Panc1 (cell line): ENCODE data around the gene ONECUT3.

Experiments used
- POLR2AphosphoS5 ChIP-seq: IDR thresholded peaks from 2 replicates; pipeline ENCODE4 v1.6.1; 2012; ENCODE audit warnings: mild to moderate bottlenecking, low read depth, low read length, moderate library complexity
- TF ChIP-seq, protein P1 (sequence below): fragments of 450-650 bp; IDR thresholded peaks from 2 replicates; pipeline ENCODE4 v1.5.1; 2017; ENCODE audit warnings: mild to moderate bottlenecking
- TF ChIP-seq, protein P2 (sequence below), 2 experiments: IDR thresholded peaks; 2 replicates each; pipeline ENCODE4 v1.6.1; 2011 to 2012; ENCODE audit warnings: low read depth in 2 of 2, control low read depth in 1 of 2, low read length in 1 of 2, mild to moderate bottlenecking in 1 of 2, moderate library complexity in 1 of 2; ENCODE audit not compliant: insufficient read depth in 1 of 2

DNA sequence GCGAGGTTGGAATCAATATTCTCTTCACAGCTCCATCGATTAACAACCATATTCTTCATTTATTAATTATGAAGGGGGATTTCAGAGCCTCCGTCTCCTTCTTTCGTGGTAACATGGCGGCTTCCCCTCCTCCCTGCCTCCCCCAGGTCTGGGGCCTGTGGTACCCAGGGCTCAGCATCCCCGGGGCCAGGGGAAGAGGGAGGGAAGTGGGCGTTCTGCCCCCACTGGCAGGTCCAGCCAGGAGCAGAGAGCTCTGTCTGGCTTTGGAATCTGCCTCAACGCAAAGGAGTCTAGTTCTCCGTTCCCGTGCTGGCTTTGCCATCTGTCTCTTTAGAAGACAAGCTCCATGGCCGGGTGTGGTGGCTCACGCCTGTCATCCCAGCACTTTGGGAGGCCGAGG lies 37.8 kb upstream of the ONECUT3 start:
- TF ChIP-seq, protein P1, sequence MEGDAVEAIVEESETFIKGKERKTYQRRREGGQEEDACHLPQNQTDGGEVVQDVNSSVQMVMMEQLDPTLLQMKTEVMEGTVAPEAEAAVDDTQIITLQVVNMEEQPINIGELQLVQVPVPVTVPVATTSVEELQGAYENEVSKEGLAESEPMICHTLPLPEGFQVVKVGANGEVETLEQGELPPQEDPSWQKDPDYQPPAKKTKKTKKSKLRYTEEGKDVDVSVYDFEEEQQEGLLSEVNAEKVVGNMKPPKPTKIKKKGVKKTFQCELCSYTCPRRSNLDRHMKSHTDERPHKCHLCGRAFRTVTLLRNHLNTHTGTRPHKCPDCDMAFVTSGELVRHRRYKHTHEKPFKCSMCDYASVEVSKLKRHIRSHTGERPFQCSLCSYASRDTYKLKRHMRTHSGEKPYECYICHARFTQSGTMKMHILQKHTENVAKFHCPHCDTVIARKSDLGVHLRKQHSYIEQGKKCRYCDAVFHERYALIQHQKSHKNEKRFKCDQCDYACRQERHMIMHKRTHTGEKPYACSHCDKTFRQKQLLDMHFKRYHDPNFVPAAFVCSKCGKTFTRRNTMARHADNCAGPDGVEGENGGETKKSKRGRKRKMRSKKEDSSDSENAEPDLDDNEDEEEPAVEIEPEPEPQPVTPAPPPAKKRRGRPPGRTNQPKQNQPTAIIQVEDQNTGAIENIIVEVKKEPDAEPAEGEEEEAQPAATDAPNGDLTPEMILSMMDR, result no peak
- TF ChIP-seq POLR2AphosphoS5, result no peak
- TF ChIP-seq, protein P2, sequence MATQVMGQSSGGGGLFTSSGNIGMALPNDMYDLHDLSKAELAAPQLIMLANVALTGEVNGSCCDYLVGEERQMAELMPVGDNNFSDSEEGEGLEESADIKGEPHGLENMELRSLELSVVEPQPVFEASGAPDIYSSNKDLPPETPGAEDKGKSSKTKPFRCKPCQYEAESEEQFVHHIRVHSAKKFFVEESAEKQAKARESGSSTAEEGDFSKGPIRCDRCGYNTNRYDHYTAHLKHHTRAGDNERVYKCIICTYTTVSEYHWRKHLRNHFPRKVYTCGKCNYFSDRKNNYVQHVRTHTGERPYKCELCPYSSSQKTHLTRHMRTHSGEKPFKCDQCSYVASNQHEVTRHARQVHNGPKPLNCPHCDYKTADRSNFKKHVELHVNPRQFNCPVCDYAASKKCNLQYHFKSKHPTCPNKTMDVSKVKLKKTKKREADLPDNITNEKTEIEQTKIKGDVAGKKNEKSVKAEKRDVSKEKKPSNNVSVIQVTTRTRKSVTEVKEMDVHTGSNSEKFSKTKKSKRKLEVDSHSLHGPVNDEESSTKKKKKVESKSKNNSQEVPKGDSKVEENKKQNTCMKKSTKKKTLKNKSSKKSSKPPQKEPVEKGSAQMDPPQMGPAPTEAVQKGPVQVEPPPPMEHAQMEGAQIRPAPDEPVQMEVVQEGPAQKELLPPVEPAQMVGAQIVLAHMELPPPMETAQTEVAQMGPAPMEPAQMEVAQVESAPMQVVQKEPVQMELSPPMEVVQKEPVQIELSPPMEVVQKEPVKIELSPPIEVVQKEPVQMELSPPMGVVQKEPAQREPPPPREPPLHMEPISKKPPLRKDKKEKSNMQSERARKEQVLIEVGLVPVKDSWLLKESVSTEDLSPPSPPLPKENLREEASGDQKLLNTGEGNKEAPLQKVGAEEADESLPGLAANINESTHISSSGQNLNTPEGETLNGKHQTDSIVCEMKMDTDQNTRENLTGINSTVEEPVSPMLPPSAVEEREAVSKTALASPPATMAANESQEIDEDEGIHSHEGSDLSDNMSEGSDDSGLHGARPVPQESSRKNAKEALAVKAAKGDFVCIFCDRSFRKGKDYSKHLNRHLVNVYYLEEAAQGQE (IDR thresholded peaks at IDR 0.05; ENCODE audit: insufficient read depth in 1 of 2, low read depth in 2 of 2, low read length in 1 of 2), result no peak
